IPS DF 4.7 (cell line): Measurements from ENCODE around the gene GJB2.
"Not testable (repeated sequence)": the region's sequence is repeated elsewhere in the genome, so short reads cannot be mapped to it uniquely, and the experiment has no call there.

ENCODE experiments used
- DNase-seq: peaks from one replicate; pipeline ENCODE4 v3.0.0-alpha.2; 2013; ENCODE audit warnings: low spot score; ENCODE audit errors: extremely low read depth

The GJB2 gene

DNA sequence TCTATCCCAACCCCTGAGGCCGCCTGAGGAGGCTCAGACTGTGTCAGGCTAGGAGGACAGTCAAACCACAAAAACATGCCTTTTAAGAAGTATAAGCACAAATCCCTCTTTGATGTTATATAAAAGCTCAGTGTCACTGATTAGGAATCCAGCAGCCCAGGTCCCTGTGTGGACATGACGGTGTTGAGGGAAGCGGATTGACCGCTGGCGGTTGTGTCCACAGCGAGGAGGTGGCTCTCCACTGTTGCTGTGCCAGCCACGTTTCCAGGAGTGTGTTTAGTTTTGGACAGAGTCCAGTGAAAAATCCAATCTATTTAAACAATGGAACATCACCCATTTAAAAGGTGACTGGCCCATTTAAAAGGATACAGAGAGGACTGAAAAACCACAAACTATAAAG is 24.3 kb downstream of the GJB2 start:
- DNase-seq = no peak

- no peak for DNase-seq
Measured at GRCh38 chr13:20165417-20166257, 27.1 kb downstream of the GJB2 start.

DNA sequence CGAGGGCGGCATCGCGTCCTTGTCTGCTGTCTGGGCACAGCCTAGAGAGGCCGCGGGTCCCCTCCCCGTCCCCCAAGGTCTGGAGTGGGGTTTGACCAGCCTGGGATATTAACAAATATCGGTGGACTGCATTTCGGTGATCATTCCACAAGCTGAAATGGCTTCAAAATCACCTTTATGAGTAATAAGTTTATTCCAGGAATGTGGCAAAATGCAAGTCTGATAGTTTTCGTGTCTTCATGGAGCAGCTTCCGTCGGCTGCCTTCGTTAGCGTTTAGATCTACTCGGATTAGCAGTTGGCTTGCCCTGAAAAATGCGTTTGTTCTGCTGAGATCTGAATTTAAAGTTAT is 30.8 kb downstream of the GJB2 start:
- DNase-seq = no peak

DNA sequence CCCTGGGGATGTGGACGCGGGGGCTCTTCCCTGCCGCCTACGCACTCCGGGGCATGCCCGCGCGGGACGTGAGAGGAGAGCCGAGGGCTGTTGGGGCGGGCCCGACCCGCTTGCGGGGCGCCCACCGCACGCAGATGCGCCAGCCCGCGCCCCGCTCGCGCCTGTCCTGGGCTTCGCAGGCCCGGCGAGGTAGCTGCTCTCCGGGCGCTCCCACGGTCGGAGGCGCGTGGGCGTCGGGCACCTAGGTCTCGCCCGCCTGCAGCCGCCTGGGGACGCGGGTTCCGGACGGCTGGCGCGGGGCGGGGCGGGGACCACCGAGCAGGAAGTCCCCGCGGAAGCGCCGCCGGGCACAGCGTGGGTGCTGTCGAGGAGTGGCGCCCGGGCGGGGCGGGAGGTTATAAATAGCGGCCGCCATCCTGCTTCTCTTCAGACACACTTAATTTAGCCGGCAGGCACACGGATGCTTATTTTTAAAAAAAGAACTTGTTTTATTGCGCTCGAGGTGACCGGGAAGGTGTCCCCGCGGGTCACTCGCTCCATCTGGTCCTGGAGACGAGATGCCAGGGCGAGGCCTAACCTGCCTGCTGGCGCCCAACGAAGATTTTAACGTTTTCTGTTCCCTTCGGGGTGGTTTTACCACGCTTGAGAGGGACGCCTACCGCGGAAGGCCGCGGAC is 31.3 kb downstream of the GJB2 start:
- DNase-seq = no peak

DNA sequence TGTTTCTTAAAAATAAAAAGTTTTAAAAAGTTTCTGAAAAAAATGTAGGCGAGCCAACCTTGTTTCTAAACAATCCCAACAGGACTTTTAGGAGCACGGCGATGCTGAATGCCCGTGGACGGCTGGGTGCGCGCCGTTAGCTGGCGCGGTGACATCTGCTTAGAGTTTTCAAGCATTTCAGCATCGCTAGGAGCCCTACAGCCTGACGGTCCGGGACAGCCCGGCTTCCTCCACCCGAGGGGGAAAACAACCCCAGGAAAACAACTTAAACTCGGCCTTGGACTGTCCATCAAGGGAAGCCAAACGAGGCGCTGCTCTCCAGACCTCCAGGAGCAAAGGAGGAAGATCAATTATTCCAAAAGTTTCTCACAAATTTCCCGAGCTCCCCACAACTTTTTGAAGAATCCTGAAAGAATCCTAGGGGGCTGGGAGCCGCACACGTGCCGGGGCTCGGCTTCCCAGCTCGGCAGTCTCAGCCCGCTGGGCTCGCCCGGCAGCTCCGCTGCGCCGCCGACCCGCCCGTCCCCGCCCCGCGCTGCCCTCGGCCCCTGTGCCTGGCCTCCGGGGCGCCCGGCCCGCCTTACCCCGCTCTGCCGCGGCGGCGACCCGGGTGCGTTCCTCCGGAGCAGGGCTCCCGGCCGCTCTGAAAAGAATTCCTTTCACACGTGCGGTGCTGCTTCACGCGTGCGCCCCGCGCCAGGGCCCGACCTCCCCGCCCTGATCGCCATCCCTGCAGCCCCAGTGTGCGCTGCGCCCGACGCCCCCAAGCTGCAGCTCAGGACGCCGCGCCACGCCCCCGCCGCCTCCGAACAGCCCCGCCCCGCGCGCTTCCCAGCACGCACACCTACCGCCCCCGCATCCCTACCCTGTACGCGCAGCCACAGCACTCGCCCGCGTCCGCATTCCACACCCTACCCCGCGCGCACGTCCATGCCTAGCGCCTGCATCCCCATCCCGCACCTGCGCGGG is 32.1 kb downstream of the GJB2 start, which contains the start of gene GJA3:
Gene GJA3 (minus strand): TSS at position 747 of the 969 bp plus-strand sequence. CDS start 17,764 bp downstream, outside the sequence.
- DNase-seq = no peak

- no peak for DNase-seq
Measured at GRCh38 chr13:20159646-20160305, 33.0 kb downstream of the GJB2 start.

DNA sequence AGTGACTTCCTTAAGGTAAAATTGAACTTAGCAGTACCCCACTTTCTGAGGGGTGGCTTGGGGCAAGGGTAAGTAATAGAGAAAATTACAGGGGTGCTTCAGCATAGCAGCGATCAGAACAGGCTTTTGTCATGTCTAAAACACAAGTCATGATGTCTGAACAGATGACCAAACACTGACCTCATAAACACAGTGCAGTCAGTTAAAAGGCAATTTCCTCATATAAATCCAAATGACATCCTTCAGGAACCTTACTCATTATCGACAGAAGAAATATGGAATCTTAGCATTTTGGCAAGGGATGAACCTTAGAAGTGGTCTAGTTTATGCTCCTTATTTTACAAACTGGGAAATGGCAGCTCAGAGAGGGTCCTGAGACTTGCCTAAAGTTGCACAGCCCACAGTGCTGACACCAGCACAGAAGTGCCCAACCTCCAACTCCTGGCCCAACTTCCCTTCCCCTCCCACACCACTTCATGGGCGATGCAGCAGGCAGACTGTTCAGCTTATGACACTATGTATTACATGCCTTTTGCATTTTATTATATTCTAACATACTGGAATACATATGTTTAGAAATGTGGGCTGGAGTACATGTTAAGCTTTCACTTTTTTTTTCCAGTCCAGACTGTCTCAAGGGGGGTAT is 35.5 kb downstream of the GJB2 start:
- DNase-seq = no peak

GRCh38 chr13:20156702-20157101 is 36.0 kb downstream of the GJB2 start:
- DNase-seq = no peak

GRCh38 chr13:20153290-20153689 is 39.4 kb downstream of the GJB2 start:
- DNase-seq = not testable (repeated sequence)

- no peak for DNase-seq
Measured at GRCh38 chr13:20151612-20152011, 41.1 kb downstream of the GJB2 start.

- no peak for DNase-seq
Measured at GRCh38 chr13:20151016-20151415, 41.7 kb downstream of the GJB2 start.

DNA sequence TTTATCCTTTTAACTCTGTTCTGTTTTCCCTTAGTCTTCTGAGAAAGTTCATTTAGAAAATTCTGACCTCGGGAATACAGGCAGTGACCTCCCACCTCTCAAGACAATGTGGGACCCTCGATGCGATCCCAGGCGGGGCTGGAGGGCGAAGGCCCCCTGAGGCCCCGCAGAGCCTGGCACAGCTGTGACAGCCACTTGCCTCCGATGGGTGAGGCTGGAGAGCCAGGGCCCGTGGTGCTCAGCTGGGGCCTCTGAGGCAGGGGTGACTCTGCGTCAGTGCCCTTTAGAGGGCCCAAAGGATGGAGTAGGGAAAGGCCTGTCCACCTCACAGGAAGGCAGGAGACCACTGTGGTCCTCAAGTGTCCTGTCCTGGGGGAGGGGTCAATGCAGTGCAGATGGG is 42.2 kb downstream of the GJB2 start:
- no peak for DNase-seq

DNA sequence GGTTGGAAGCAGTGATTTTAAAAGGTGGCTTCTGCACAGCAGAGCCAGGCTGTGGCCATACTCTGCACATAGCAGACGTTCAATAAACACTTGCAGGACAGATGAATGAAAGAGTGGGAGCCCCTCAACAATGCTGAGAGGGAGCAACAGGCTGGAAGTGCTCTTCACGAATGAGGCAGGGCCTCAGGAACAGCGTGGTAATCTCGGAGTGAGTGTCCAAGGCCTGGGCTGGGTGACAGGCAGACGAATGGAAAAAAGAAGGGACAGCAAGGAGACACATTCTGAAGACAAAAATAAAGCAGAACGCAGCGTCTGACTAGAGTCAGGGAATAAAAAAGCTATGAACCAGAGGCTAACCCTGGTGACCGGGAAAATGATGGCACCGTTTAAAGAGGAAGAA is 43.0 kb downstream of the GJB2 start:
- no peak for DNase-seq

GRCh38 chr13:20148501-20149183 is 44.1 kb downstream of the GJB2 start:
- no peak for DNase-seq

DNA sequence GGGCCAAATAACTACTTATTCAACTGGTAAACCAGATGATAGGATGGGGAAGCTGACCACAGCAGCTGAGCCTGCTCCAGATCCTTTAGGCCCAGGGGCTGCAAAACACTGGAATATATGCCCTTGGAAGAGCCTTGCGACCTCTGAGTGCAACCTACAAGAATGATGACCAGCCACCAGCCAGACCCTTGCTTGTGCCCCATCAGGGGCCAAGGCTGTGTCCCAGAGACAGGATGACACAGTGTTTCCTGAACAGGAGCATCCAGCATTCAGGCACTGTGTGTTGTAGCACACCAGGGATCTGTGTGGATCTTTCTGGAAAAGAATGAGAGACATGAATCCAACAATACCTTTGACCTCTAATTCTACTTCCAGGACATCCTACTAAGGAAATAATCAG is 46.4 kb downstream of the GJB2 start:
- DNase-seq = no peak

GRCh38 chr13:20145521-20145920 is 47.2 kb downstream of the GJB2 start:
- DNase-seq = no peak

GRCh38 chr13:20144141-20144850 is 48.4 kb downstream of the GJB2 start:
- DNase-seq = no peak

DNA sequence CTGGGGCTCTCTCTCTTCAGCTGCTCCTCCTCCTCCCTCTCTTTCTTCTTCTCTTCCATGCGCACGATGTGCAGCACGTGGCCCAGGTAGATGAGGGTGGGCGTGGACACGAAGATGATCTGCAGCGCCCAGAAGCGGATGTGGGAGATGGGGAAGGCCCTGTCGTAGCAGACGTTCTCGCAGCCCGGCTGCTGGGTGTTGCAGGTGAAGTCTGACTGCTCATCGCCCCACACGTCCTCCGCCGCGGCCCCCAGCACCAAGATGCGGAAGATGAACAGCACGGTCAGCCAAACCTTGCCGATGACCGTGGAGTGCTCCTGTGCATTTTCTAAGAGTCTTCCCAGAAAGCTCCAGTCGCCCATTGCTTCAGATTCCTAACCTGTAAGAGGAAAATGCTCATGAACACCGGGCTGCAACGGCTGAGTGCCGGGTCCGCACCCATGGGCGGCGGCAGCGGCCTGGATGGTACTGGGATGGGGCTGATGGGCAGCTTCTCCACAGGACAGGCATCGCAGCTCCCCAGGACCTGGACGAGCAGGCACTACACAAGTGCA is 49.7 kb downstream of the GJB2 start:
- DNase-seq = no peak
